Measurements from ENCODE around the gene RPTOR.

Gene RPTOR

GRCh38 chr17:80957461-80957941 is 412.9 kb downstream of the RPTOR start:
- DNase-seq: no peak

GRCh38 chr17:80959330-80960036 is 414.8 kb downstream of the RPTOR start:
- DNase-seq: no peak

- DNase-seq: no peak
Measured at GRCh38 chr17:80960037-80960796, 415.6 kb downstream of the RPTOR start.

GRCh38 chr17:80960797-80961452 is 416.3 kb downstream of the RPTOR start:
- no peak for DNase-seq

GRCh38 chr17:80961541-80962330 is 417.1 kb downstream of the RPTOR start:
- DNase-seq: no peak

- DNase-seq: no peak
Measured at GRCh38 chr17:80962356-80963329, 418.0 kb downstream of the RPTOR start.

GRCh38 chr17:80963812-80964543 is 419.3 kb downstream of the RPTOR start:
- DNase-seq: no peak

GRCh38 chr17:80964544-80964856 is 419.9 kb downstream of the RPTOR start:
- DNase-seq: no peak

- no peak for DNase-seq
Measured at GRCh38 chr17:80964859-80965580, 420.4 kb downstream of the RPTOR start.

GRCh38 chr17:80965606-80966005 is 421.0 kb downstream of the RPTOR start:
- no peak for DNase-seq

GRCh38 chr17:80967404-80967872 is 422.8 kb downstream of the RPTOR start:
- DNase-seq: no peak

GRCh38 chr17:80968602-80969029 is 424.0 kb downstream of the RPTOR start:
- DNase-seq: no peak

GRCh38 chr17:80969030-80969673 is 424.5 kb downstream of the RPTOR start:
- DNase-seq: no peak

GRCh38 chr17:80969674-80970043 is 425.0 kb downstream of the RPTOR start:
- DNase-seq: no peak

- peak; percentile 46 for DNase-seq
Measured at GRCh38 chr17:80970044-80970761, 425.6 kb downstream of the RPTOR start.

- no peak for DNase-seq
Measured at GRCh38 chr17:80970762-80971703, 426.4 kb downstream of the RPTOR start.

- no peak for DNase-seq
Measured at GRCh38 chr17:80971704-80972304, 427.2 kb downstream of the RPTOR start.
